ENCODE results near the gene ZFAND4.
A peak's percentile ranks its signal among the peaks of the same experiment; 100 is the strongest.

The ZFAND4 gene

GRCh38 chr10:45596526-45596925 is 76.0 kb downstream of the ZFAND4 start:
- no peak overlapping the region for H3K4me3 ChIP-seq (ENCODE audit: insufficient read length, low read depth)
- no peaks in the 10 kb centered on the region for H3K4me1 ChIP-seq (ENCODE audit: insufficient read depth, insufficient read length)
- no peak overlapping the region for H3K9ac ChIP-seq (ENCODE audit: insufficient read length, low read depth)
- H3K9me3 ChIP-seq (ENCODE audit: insufficient read depth, low read length) = no peaks in the 10 kb centered on the region
- peaks cover 21% of the 10 kb centered on the region for H3K27me3 ChIP-seq (ENCODE audit: insufficient read depth, insufficient read length)
- H3K36me3 ChIP-seq (ENCODE audit: insufficient read depth, insufficient read length, low read length) = no peaks in the 10 kb centered on the region
- TF ChIP-seq SUZ12 (IDR thresholded peaks at IDR 0.05; ENCODE audit: extremely low read depth, insufficient read depth, insufficient read length) = no peak
- no peak for TF ChIP-seq ZNF274 (IDR thresholded peaks at IDR 0.05; ENCODE audit: low read depth, low read length)
- TF ChIP-seq YY1 (IDR thresholded peaks at IDR 0.05; ENCODE audit: insufficient read depth, insufficient read length) = no peak
- DNase-seq (ENCODE audit: low read depth, low spot score) = no peak

- peak; percentile 76 for DNase-seq (ENCODE audit: low read depth, low spot score)
- peak overlapping the region; percentile 76 for H3K9ac ChIP-seq (ENCODE audit: insufficient read length, low read depth)
- H3K27me3 ChIP-seq (ENCODE audit: insufficient read depth, insufficient read length) = peaks cover 21% of the 10 kb centered on the region
- H3K4me3 ChIP-seq (ENCODE audit: insufficient read length, low read depth) = peak overlapping the region; percentile 59
- no peaks in the 10 kb centered on the region for H3K9me3 ChIP-seq (ENCODE audit: insufficient read depth, low read length)
- no peaks in the 10 kb centered on the region for H3K36me3 ChIP-seq (ENCODE audit: insufficient read depth, insufficient read length, low read length)
- H3K4me1 ChIP-seq (ENCODE audit: insufficient read depth, insufficient read length) = no peaks in the 10 kb centered on the region
- TF ChIP-seq ZNF274 (IDR thresholded peaks at IDR 0.05; ENCODE audit: low read depth, low read length) (no peak), YY1 (IDR thresholded peaks at IDR 0.05; ENCODE audit: insufficient read depth, insufficient read length) (no peak)
Measured at GRCh38 chr10:45594276-45595157, 78.1 kb downstream of the ZFAND4 start.

- no peak for DNase-seq (ENCODE audit: low read depth, low spot score)
- Histone ChIP-seq H3K9me3 (ENCODE audit: insufficient read depth, low read length) (no peaks in the 10 kb centered on the region), H3K4me3 (ENCODE audit: insufficient read length, low read depth) (peak overlapping the region; percentile 59), H3K27me3 (ENCODE audit: insufficient read depth, insufficient read length) (peaks cover 21% of the 10 kb centered on the region), H3K9ac (ENCODE audit: insufficient read length, low read depth) (peak overlapping the region; percentile 76), H3K36me3 (ENCODE audit: insufficient read depth, insufficient read length, low read length) (no peaks in the 10 kb centered on the region), H3K4me1 (ENCODE audit: insufficient read depth, insufficient read length) (no peaks in the 10 kb centered on the region)
- no peak for TF ChIP-seq YY1 (IDR thresholded peaks at IDR 0.05; ENCODE audit: insufficient read depth, insufficient read length)
- TF ChIP-seq ZNF274 (IDR thresholded peaks at IDR 0.05; ENCODE audit: low read depth, low read length) = no peak
- no peak for TF ChIP-seq SUZ12 (IDR thresholded peaks at IDR 0.05; ENCODE audit: extremely low read depth, insufficient read depth, insufficient read length)
Measured at GRCh38 chr10:45593938-45594275, 78.7 kb downstream of the ZFAND4 start.

GRCh38 chr10:45592926-45593325 is 79.6 kb downstream of the ZFAND4 start:
- no peak for TF ChIP-seq SUZ12 (IDR thresholded peaks at IDR 0.05; ENCODE audit: extremely low read depth, insufficient read depth, insufficient read length)
- TF ChIP-seq YY1 (IDR thresholded peaks at IDR 0.05; ENCODE audit: insufficient read depth, insufficient read length) = no peak
- no peak for TF ChIP-seq ZNF274 (IDR thresholded peaks at IDR 0.05; ENCODE audit: low read depth, low read length)
- no peak for DNase-seq (ENCODE audit: low read depth, low spot score)
- no peak overlapping the region for H3K9ac ChIP-seq (ENCODE audit: insufficient read length, low read depth)

GRCh38 chr10:45592432-45592831 is 80.1 kb downstream of the ZFAND4 start:
- peaks cover 21% of the 10 kb centered on the region for H3K27me3 ChIP-seq (ENCODE audit: insufficient read depth, insufficient read length)
- H3K4me3 ChIP-seq (ENCODE audit: insufficient read length, low read depth) = no peak overlapping the region
- no peak overlapping the region for H3K9ac ChIP-seq (ENCODE audit: insufficient read length, low read depth)
- H3K4me1 ChIP-seq (ENCODE audit: insufficient read depth, insufficient read length) = no peaks in the 10 kb centered on the region
- no peak for TF ChIP-seq SUZ12 (IDR thresholded peaks at IDR 0.05; ENCODE audit: extremely low read depth, insufficient read depth, insufficient read length)
- no peak for TF ChIP-seq ZNF274 (IDR thresholded peaks at IDR 0.05; ENCODE audit: low read depth, low read length)
- no peak for TF ChIP-seq YY1 (IDR thresholded peaks at IDR 0.05; ENCODE audit: insufficient read depth, insufficient read length)
- no peak for DNase-seq (ENCODE audit: low read depth, low spot score)
- H3K9me3 ChIP-seq (ENCODE audit: insufficient read depth, low read length) = no peaks in the 10 kb centered on the region
- H3K36me3 ChIP-seq (ENCODE audit: insufficient read depth, insufficient read length, low read length) = no peaks in the 10 kb centered on the region

More at GRCh38 chr10:45592926-45593325, 79.6 kb downstream of the ZFAND4 start:
- Histone ChIP-seq H3K27me3 (ENCODE audit: insufficient read depth, insufficient read length) (peaks cover 21% of the 10 kb centered on the region), H3K9me3 (ENCODE audit: insufficient read depth, low read length) (no peaks in the 10 kb centered on the region), H3K4me1 (ENCODE audit: insufficient read depth, insufficient read length) (no peaks in the 10 kb centered on the region), H3K4me3 (ENCODE audit: insufficient read length, low read depth) (no peak overlapping the region), H3K36me3 (ENCODE audit: insufficient read depth, insufficient read length, low read length) (no peaks in the 10 kb centered on the region)

GRCh38 chr10:45591280-45591679 is 81.3 kb downstream of the ZFAND4 start:
- Histone ChIP-seq H3K4me1 (ENCODE audit: insufficient read depth, insufficient read length) (no peaks in the 10 kb centered on the region), H3K27me3 (ENCODE audit: insufficient read depth, insufficient read length) (peaks cover 13% of the 10 kb centered on the region), H3K36me3 (ENCODE audit: insufficient read depth, insufficient read length, low read length) (no peaks in the 10 kb centered on the region), H3K4me3 (ENCODE audit: insufficient read length, low read depth) (no peak overlapping the region), H3K9ac (ENCODE audit: insufficient read length, low read depth) (no peak overlapping the region), H3K9me3 (ENCODE audit: insufficient read depth, low read length) (no peaks in the 10 kb centered on the region)
- TF ChIP-seq YY1 (IDR thresholded peaks at IDR 0.05; ENCODE audit: insufficient read depth, insufficient read length) = no peak
- no peak for DNase-seq (ENCODE audit: low read depth, low spot score)

- no peaks in the 10 kb centered on the region for H3K4me1 ChIP-seq (ENCODE audit: insufficient read depth, insufficient read length)
- H3K36me3 ChIP-seq (ENCODE audit: insufficient read depth, insufficient read length, low read length) = no peaks in the 10 kb centered on the region
- no peak for TF ChIP-seq ZNF274 (IDR thresholded peaks at IDR 0.05; ENCODE audit: low read depth, low read length)
- no peak for TF ChIP-seq SUZ12 (IDR thresholded peaks at IDR 0.05; ENCODE audit: extremely low read depth, insufficient read depth, insufficient read length)
- no peak for TF ChIP-seq YY1 (IDR thresholded peaks at IDR 0.05; ENCODE audit: insufficient read depth, insufficient read length)
- H3K27me3 ChIP-seq (ENCODE audit: insufficient read depth, insufficient read length) = peaks cover 1% of the 10 kb centered on the region
- no peak overlapping the region for H3K4me3 ChIP-seq (ENCODE audit: insufficient read length, low read depth)
- DNase-seq (ENCODE audit: low read depth, low spot score) = no peak
- H3K9ac ChIP-seq (ENCODE audit: insufficient read length, low read depth) = no peak overlapping the region
- H3K9me3 ChIP-seq (ENCODE audit: insufficient read depth, low read length) = no peaks in the 10 kb centered on the region
Measured at GRCh38 chr10:45589868-45590267, 82.7 kb downstream of the ZFAND4 start.

Data from NT2/D1 (cell line).